HG03439 (cell line): ENCODE data around the gene MROH9.
A peak's percentile ranks its signal among the peaks of the same experiment; 100 is the strongest.

Experiments used
- ATAC-seq: cut with Tn5 transposase; IDR thresholded peaks from one replicate; pipeline ENCODE4 v1.9.1; 2021; ENCODE audit warnings: mild to moderate bottlenecking, moderate library complexity; ENCODE audit not compliant: unreplicated experiment

The MROH9 gene

GRCh38 chr1:170967042-170967910 lies 31.9 kb downstream of the MROH9 start:
- ATAC-seq: peak; percentile 66

DNA sequence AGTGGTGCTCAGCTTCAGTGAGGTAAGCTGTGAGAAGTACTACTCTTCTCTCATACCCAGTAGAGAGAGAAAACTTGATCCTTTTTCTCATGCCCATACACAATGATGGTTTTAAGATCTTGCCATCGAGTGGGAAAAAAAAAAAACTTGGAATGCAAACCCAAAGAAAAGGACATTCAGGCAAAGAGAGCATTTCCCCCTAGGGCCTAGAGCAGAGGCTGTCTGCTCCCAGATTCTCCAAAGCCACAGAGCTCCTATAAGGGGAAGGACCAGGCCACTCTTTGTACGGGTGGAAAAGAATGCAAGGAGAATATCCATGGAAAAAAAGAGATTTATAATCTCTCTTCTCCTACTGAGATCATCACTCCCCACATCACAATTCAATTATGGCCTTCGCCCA lies 34.9 kb downstream of the MROH9 start:
- no peak for ATAC-seq

- no peak for ATAC-seq
These were observed 43.1 kb downstream of the MROH9 start for GRCh38 chr1:170978371-170978910.

DNA sequence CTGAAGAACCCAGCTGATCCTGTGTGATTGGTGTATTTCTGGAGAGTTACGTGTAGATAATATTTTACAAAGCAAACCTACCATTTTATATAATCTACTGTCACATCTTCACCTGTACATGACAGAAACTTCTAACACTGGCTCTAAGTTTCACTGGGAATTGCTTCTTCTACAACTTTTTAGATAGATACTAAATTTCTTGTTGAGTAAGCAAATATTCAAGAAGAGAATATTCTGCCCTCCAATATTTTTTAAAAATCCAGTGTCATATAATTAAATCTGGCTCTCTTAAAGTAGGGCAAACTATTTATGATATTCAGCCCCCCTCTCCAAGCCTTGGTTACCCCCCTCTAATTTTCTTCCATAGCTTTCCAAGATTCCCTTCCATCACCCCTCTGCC lies 50.1 kb downstream of the MROH9 start:
- ATAC-seq: no peak

DNA sequence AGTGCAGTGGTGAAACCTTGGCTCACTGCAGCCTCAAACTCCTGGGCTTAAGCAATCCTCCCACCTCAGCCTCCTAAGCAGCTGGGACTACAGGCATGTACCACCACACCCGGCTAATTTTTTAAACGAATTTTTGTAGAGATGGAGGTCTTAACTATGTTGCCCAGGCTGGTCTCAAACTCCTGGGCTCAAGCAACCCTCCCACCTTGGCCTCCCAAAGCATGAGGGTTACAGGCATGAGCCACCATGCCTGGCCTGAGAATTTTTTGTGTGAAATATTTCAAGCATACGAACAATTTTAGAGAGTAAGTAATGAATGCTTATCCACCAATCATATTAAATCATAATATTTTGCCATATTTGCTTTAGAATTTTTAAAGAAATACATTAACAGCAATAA lies 51.6 kb downstream of the MROH9 start:
- no peak for ATAC-seq

DNA sequence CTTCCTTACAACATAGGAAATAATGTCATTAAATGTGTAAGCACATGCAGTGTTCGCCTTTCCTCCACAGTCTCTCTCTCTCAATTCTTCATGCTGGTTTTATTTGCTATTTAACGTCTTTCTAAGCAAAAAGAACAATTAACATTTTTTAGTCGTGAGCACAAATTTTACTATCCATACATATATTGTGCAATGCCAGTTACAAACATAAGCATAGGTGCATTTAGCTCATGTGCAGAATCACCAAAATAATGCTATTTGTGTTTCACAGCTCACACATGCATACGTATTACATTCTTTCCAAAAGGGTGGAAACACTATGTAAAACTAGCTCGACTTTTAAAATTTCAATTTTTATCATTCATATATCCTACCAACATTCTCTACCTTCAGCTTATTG lies 52.1 kb downstream of the MROH9 start:
- no peak for ATAC-seq

DNA sequence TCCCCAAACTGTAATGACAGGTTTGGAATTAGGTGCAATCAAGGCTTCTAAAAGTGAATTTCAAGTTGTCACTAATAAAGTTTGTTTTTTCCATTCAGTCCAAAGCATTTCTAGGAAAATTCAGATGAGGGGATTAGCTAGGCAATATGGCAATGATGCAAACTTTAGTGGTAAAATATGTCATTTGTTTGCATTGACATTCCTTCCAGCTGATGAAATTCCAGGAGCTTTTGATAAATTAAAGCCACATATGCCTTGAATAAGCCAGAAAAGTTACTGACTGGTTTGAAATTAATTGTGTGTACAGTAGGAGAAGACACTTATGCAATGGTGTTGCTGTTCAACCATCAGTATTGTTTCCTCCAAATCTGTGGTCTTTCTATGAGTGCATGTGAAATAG lies 57.8 kb downstream of the MROH9 start:
- ATAC-seq: no peak

GRCh38 chr1:170993717-170994116 lies 58.4 kb downstream of the MROH9 start:
- no peak for ATAC-seq

- ATAC-seq: no peak
These were observed 79.5 kb downstream of the MROH9 start for GRCh38 chr1:171014880-171015279.

DNA sequence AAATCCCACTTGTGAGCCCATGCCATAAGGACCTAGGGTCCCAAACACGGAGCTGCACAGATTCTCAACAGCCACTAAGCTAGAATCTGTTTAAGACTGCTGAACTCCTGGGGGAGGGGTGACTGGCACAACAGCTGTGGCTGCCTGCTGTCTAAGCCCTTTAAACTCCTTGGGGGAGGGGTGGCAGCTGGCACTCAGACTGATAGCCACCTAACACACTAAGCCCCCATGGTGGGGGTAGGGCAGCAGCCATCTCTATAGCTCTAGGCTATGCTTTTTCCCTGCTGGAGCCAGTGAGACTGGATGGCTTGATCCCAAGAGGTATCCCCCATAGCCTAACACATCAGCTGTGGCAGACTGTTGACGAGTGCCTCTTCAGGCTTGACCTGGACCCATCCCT lies 82.1 kb downstream of the MROH9 start:
- no peak for ATAC-seq

DNA sequence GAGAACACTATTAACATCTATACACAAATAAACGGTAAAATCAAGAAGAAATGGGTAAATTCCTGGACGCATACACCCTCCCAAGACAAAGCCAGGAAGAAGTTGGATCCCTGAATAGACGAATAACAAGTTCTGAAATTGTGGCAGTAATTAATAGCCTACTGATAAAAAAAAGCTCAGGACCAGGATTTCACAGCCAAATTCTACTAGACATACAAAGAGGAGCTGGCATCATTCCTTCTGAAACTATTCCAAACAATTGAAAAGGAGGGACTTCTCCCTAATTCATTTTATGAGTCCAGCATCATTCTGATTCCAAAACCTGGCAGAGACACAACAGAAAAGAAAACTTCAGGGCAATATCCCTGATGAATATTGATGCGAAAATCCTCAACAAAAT lies 84.6 kb downstream of the MROH9 start:
- no peak for ATAC-seq

DNA sequence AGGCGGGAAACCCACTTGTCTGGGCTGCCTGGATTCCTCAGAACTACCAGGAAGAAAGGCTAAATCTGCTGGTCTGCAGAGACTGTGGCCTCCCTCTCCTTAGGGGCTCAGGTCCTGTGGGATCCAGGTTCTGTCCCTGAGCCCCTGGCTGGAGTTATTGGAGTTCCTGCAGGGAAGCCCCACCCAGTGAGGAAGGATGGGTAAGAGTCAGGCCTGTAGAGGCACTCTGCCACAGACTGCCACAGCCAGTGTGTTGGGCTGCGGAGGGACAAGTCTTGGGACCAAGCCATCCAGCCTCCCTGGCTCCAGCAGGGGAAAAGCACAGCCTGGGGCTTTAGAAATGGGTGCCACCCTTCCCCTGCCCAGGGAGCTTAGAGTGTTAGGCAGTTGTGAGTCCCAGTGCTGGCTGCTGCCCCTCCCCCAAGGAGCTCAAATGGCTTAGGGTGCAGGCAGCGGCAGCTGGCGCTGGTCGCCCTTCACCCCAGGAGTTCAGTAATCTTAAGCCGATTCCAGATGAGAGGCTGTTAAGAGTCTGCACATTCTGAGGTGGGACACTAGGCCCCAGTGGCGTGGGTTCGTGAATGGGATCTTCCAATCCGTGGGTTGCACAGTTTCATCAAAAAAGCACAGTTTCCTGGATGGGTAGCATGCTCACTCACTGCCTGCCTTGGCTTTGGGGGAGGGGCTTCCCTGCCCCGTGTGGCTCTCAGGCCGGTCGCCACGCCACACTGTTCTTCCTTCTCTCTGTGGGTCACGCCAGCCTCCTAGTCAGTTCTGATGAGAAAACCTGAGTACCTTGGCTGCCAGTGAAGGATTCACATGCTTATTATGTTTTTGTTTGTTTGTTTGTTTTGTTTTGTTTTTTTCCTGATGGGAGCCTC lies 97.7 kb downstream of the MROH9 start:
- ATAC-seq: no peak

GRCh38 chr1:171037626-171038025 lies 102.3 kb downstream of the MROH9 start:
- no peak for ATAC-seq

DNA sequence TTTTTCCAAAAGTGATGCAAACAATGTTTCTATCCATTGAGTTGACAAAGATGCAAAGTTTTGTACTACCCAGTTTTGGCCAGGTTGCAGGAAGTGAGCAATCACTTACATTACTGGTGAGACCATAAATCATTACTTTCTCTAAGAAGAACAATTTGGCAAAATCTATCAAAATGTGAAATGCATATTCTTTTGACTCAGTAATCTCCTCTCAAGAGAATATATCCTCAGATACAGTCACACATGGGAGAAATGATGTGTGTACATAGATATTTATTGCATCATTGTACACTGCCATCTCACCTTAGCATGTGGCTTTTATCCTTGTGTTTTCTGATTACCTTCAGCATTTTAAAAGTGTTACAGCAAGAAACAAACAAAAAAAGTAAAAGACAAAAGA lies 103.0 kb downstream of the MROH9 start:
- ATAC-seq: no peak

GRCh38 chr1:171048014-171048413 lies 112.7 kb downstream of the MROH9 start:
- no peak for ATAC-seq

DNA sequence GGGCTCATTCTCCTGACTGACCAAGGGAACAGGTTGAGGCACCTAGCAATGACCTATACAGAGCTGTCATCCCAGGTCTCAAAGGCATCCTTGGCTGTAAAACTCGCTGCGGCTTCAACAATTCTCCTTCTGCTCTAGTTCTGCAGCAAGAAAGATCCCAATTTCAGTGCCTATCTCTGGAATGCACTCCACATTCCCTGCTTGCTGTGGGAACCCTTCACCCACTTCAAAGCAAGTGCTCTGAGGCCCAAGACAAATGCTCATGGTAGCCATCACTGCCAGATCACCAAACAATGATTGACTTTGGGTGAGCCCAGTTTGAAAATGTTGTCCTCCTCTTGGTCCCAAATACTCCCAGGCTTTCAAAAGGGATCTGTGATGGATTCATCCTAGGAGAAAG lies 117.6 kb downstream of the MROH9 start:
- ATAC-seq: no peak

GRCh38 chr1:171055966-171056643 lies 120.8 kb downstream of the MROH9 start:
- ATAC-seq: no peak

- no peak for ATAC-seq
These were observed 126.2 kb downstream of the MROH9 start for GRCh38 chr1:171061425-171062143.

GRCh38 chr1:171062902-171063301 lies 127.6 kb downstream of the MROH9 start:
- ATAC-seq: no peak

DNA sequence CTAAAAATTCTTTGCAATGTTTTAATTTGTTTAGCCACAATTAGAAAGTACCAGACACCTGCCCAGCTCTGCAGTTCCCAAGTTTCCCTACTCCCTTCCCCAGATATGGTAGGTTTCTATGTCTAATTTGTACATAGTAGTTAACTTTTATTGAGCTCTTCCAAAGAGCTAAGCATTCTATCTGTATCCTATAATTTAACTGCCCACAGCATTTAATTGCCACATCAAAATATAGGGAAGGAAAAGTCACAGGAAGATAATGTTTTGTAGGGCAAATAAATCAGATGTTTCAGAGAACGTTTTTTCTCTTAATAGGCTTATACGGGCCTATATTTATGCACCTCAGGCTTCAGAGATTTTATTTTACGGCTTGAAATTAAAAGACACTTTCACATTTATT lies 139.7 kb downstream of the MROH9 start:
- ATAC-seq: no peak
